Stimulated activated CD4-positive, alpha-beta T cell treated with anti-CD3 and anti-CD28 coated beads, Interleukin-12 subunit alpha, Interleukin-12 subunit beta, amount 100 ng/mL, for 24 hours (primary cell): Measurements from ENCODE around the gene RHBDD2.
"Not testable (repeated sequence)": the region's sequence is repeated elsewhere in the genome, so short reads cannot be mapped to it uniquely, and the experiment has no call there.

ENCODE experiments used
- DNase-seq, 2 experiments: peaks; one replicate each; pipeline ENCODE4 v3.0.0-alpha.2; 2020; ENCODE audit warnings: low read depth in 2 of 2

The RHBDD2 gene

DNA sequence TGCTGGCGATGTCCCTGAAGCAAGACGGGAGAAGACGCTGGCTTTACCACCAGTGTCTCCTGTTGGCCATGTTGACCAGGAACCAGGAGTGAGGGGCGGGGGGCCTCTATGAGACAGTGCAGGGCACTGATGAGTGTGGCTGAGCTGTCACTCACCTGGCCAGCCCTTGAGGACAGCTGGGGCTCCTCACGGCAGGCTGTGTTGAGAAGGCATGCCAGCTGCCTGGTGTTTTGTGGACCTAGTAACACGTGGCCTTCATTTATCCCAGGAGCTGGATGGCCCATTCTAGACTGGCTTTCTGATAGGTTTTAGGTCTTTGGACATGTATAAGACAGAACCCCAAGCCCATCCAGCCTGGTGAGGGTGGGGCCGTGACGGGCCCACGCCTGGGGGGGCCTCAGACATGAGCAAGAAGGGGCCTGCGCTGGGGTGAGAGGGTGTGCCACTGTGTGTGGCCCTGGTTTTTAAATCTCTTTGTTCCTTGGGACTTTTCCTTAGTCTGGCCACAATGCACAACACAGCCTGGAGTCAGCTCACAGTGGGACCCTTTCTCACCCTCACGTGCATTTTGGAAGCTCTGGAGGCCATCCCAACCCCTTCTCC lies 10.5 kb downstream of the RHBDD2 start:
- no peak for DNase-seq

DNA sequence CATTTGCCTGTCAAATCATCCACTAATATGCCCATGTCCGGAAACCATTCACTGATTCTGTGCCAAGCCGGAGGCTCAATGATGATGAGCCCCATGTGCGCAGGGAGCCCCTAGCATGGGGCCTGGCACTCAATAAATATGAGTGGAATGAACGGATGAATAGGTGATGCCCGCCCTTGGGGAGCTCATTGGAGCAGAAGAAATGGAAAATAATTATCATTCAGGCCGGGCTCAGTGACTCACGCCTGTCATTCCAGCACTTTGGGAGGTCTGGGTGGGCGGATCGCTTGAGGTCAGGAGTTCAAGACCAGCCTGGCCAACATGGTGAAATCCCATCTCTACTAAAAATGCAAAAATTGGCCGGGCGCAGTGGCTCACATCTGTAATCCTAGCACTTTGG lies 11.0 kb downstream of the RHBDD2 start:
- DNase-seq, result no peak

DNA sequence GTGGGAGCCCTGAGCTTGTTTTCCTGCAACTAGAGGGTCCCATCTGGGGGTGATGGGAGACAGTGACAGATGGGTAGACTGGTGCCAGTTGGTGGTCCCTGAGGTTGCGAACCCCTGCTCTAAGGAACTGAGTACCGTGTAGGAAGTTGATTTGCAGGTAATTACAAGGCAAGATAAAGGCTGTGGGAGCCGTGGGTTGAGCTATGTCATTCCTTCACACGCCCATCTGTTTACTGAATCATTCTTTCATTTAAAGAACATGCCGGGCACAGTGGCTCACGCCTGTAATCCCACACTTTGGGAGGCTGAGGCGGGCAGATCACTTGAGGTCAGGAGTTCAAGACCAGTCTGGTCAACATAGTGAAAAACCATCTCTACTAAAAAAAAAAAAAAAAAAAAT lies 12.4 kb downstream of the RHBDD2 start:
- DNase-seq, result not testable (repeated sequence)

DNA sequence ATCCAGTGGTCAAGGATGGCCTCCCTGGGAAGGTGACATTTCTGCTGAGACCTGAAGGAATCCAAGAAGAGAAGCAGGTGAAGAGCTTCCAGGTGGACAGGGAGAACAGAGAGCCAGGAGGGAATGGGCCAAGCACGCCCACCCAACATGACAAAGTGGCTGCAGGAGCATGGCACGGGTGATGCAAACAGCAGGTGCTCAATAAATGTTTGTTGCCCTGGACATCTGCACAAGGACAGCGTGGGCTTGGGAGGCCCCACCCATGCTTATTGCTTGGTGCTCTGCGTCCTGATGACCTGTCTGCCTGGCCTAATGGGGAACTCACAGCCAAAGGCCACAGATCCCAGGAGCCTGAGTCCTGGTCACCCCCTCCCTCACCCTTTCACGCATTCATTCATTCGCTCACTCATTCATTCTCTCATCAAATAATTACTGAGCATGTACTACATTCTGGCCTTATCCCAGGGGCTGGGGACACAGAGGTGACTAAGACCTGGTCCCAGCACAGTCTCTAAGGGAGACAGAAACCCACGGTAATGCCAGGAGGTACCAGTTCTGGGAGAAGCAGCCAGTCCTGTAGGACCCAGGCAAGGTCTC lies 13.1 kb downstream of the RHBDD2 start:
- DNase-seq, result no peak

DNA sequence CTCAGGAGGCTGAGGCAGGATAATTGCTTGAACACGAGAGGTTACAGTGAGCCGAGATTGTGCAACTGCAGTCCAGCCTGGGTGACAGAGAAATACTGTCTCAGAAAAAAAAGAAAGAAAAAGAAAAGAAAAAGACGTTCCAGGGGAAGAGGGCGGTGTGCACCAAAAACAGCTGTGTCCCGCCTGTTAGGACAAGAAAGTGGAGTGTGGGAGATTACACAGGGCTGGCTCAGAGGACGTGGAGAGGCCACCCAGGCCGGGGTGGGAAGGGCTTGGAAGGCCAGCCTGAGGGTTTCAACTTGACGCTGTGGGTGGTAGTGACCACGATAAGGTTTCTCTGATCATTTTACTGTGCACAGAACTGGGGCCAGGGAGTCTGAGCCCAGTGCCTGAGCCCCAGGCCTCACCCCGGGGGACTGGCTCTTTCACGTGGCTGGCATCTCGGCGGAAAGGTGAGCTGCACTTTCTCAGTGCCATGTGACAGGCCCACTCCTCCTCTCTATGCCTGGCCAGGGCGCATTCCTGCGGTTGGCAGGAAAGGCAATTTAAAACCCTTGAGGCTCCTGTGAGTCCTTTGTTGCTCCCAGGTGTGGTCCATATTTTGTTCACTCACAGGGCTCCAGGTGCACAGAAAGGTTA lies 13.9 kb downstream of the RHBDD2 start:
- DNase-seq, result no peak

DNA sequence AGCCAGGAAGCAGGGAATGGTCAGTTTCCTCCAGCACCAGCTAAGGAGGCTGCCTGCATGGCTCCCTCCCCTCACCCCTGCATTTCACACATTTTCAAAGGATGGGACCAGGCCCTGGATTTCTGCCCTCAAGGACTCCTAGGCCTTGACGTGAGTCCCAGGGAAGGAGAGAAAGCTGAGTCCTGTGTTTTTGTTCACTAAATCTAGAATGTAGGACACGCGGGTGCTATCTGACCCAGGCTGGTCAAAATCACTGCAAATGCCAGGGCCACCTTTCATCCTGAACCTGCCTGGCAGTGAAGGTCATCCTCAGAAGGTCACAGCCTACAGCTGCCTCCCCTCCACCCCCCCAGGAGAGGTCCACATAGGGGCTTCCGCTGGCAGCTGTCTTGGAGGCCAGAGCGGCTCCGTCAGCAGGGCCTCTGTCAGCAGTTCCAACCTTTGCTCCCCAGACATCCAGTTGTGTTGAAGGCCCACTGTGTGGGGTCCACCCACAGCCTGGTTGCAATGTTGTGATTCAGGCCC lies 18.0 kb downstream of the RHBDD2 start:
- no peak for DNase-seq

DNA sequence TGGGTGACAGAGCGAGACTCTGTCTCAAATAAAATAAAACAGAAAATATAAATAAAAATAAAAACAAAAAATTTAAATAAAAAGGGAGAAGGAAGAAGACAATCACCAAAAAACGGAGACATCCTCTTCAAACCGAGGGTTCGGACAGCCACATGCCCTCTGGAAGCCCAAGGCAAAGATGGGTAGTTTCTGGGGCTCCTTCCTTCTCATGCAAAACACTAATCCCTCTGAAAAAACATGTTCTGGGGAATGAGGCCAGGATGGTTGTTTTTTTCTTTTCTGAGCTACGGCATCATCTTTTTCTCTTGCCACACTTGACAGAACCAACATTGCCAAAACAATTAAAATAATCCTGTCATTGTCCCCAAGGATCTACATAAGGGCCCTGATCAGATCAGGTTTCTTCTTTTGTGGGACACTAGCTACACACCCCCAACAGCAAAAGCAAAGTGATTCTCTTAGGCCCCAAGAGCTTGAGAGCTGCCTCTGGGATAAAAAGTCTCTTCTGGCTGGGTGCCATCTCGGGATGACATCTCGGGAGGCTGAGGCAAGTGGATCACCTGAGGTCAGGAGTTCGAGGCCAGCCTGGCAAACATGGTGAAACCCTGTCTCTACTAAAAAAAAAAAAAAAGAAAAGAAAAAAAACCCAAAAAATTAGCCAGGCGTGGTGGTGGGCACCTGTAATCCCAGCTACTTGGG lies 21.9 kb downstream of the RHBDD2 start:
- DNase-seq, result no peak

DNA sequence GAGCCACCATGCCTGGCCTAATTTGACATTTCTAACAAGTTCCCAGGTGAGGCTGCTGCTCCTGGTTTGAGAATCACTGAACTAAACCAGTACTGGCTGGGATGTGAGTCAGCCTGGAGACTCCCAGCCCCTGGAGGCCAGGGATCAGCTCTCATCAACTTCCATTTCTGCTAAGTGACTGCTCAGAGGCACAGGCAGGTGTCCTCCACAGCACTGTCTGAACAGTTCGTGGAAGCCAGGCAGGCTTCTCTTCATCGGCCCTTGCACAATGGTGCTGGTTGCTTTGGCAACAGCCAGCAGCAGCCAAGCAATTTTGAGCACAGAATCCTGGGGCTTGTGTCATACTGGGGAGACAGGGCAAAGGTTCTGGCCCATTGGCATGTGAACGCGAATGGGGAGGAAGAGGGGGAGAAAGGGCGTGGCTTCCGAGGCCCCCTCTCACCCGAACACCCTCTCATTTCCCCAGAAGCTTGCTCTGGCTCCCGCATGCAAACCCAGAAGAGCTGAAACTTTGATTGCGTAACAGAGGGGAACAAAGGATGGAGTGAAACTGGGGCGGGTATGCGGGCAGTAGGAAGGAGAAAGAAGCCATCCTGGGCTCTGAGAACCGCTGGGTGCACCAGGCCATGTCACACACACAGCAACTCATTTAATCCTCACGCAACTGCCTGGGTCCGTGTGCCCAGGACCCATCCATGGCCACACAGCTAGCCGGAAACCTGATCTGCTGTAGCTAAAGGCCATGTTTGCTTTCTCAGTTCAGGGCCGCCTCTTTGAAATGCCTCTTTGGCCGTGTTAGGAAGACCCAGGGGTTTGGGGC lies 27.2 kb downstream of the RHBDD2 start:
- no peak for DNase-seq

DNA sequence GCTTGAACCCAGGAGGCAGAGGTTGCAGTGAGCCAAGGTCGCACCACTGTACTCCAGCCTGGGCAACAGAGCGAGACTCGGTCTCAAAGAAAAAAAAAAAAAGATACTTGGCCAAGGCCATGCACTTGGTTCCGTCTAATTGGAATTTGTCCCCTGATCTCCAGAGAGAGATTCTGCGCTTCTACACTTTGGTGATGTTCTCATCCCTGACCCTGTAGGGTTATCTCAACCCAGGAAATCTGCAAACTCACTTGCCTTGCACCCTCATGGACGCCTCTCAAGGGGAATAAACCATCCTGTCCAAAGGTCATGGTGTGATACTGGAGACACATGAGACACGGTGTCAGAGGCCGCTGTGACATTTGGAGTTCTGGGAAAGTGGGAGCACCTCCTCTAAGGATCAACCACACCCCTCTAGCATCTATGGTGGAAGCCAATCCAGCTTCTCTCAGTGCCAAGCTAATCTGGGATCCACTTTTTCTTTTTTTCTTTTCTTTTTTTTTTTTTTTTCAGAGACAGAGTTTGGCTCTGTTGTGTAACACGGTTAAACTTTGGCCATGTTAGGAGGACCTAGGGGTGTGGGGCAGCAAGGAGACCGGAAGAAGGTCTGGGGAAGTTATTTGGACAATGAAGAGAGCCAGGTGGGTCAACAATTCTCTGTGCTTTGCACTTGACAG lies 28.3 kb downstream of the RHBDD2 start:
- DNase-seq, result no peak

DNA sequence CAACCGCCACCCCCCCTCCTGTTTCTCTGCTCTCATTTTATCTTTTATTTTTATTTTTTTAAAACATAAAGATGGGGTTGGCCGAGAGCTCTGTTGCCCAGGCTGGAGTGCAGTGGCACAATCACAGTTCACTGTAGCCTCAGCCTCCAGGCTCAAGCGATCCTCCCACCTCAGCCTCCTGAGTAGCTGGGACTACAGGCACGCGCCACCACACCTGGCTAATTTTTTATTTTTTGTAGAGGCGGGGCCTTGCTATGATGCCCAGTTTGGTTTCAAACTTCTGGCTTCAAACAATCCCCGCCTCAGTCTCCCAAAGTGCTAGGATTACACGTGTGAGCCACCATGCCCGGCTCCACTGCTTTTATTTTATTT lies 28.8 kb downstream of the RHBDD2 start:
- not testable (repeated sequence) for DNase-seq

DNA sequence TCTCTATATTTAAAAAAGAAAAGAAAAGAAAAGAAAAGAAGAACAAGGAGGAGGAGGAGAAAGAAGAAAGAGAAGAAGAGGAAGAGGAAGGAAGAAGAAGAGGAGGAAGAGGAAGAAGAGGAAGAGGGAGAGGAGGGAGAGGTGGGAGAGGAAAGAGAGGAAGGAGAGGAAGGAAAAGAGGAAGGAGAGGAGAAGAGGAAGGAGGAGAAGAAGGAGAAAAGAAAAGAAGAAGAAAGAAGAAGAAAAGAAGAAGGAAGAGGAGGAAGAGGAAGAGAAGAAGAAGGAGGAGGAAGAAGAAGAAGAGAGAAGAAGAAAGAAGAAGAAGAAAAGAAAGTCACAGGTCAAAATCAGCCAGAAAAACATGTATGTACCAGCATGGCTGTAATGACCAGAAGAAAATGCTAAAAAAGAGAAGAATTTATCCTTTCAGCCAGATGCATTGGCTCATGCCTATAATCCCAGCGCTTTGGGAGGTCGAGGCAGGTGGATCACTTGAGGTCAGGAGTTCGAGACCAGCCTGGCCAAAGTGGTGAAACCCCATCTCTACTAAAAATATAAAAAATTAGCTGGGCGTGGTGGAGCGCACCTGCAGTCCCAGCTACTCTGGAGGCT lies 30.8 kb downstream of the RHBDD2 start:
- DNase-seq, result no peak

DNA sequence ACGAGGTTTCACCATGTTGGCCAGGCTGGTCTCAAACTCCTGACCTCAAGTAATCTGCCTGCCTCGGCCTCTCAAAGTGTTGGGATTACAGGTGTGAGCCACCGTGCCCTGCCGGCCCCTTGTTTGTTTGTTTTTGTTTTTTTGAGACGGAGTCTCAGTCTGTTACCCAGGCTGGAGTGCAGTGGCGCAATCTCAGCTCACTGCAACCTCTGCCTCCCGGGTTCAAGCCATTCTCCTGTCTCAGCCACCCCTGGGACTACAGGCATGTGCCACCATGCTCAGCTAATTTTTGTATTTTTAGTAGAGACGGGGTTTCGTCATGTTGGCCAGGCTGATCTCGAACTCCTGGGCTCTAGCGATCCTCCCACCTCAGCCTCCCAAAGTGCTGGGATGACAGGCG lies 32.4 kb downstream of the RHBDD2 start:
- not testable (repeated sequence) for DNase-seq

DNA sequence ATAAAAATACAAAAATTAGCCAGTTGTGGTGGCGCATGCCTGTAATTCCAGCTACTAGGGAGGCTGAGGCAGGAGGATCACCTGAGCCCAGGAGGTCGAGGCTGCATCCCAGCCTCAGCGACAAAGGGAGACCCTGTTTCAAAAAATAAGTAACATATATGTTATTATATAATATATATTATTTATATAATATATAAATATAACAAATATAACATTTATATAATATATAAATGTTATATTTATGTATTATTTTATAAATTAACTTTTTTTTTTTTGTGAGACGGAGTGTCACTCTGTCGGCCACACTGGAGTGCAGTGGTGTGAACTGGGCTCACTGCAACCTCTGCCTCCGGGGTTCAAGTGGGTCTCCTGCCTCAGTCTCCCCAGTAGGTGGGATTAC lies 34.6 kb downstream of the RHBDD2 start:
- DNase-seq, result no peak

DNA sequence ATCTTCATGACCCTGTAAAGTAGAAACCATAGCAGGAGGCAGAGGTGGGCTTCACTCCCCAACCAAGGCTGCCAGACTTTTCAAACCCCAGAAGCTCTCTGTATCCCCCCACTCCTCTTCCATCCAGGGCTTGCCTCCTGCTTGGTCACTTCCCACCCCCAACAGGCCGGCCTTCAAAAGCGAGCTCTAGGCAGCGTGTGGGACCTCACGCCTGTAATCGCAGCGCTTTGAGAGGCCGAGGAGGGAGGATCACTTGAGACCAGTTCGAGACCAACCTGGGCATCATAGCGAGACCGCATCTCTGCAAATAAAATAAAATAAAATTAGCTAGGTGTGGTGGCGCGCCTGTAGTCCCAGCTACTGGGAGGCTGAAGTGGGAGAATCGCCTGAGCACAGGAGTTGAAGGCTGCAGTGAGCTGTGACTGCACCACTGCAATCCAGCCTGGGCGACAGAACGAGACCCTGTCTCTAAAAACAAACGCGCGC lies 35.4 kb downstream of the RHBDD2 start:
- DNase-seq, result no peak

DNA sequence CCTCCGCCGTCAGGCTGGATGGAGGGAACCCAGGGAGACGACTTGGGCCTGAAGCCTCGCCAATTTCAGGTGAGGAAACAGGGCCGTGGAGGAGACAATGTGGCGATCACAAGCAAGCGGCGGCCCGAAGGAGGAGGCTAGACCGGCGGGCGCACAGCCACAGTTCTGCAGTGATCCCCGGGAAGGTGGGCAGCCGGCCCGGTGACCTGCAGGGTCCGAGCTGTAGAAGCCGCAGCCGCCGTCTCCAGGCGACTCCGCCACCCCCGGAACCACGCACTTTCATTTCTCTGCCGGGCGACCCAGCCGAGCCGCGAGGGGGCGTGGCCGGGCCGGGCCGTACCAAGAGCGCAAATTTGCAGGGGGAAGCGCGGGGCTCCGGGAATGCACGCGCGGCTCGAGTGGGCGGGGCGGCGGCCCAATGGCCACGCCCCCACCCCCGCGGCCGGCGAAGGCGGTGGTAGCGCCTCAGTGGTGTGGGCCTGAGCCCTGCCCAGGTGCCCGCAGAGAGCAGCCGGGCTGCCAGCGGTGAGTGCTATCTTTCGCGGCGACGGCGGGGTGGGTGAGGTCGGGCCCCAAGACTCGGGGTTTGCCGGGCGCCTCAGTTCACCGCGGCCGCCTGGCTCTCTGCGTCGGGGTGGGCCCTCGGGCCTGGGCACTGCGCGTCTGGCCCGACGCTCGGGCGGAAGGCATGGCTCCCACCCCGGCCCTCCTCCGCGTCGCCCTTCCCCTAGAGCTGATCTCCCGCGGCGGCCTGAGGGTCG lies 36.0 kb downstream of the RHBDD2 start, which contains the start of gene POR:
TSS of gene POR (plus strand) at position 501 of the 761 bp plus-strand sequence. CDS start 38,847 bp downstream, outside the sequence.
- peak; percentile 93 to 94 for DNase-seq

DNA sequence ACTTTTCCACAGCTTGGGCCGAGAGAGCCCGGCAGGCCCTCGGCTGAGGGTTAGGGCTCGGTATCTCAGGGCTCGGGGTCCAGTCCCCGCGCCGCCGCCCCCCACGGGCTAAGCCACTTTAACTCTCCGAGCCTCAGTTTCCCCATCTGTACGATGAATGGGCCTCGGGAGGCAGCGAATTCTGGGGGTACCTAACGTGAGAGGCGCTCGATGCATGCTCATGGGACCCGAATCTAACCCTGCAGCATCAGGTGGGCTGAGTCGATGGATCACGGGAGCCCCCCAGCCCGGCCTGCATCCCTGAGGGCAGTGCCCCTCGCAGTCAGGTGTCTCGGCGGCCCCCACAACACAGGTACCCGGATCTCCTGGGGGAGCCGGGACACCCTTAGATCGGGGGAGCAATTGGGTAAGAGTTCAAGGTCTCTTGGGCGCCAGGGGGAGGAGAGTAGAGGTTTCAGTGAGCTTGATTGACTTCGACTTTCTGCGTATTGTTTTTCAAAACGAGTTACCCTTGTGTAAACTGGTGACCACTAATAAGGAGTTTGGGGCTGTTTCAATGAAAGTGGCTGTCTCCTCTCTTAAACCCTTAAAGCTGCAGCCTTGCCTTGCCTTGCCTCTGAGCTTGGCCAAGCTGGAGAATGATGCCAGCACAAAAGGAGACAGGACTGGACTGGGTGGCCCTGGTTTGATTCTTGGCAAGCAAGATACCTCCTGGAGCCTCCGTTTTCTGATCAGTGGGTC lies 36.8 kb downstream of the RHBDD2 start:
- peak in 1 of 2 experiments; percentile 5 for DNase-seq

DNA sequence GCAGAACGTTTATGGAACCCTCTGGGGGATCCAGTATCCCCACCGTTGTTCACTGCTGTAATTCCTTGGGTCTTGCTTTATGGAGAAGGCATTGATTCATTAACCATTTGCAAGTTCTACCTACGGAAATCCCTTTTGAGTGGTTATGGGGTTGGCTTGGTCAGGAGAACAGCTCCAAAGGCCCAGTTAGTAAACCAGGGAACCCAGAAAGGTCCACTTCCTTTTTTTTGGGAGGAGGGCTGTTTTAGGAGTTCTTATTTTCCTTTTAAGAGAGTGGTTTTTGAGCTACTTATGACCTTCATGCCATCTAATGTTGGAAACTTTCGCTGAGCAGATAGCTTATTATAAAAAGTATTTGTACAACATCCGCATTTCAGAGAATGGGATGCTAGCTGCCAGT lies 37.4 kb downstream of the RHBDD2 start:
- no peak for DNase-seq

DNA sequence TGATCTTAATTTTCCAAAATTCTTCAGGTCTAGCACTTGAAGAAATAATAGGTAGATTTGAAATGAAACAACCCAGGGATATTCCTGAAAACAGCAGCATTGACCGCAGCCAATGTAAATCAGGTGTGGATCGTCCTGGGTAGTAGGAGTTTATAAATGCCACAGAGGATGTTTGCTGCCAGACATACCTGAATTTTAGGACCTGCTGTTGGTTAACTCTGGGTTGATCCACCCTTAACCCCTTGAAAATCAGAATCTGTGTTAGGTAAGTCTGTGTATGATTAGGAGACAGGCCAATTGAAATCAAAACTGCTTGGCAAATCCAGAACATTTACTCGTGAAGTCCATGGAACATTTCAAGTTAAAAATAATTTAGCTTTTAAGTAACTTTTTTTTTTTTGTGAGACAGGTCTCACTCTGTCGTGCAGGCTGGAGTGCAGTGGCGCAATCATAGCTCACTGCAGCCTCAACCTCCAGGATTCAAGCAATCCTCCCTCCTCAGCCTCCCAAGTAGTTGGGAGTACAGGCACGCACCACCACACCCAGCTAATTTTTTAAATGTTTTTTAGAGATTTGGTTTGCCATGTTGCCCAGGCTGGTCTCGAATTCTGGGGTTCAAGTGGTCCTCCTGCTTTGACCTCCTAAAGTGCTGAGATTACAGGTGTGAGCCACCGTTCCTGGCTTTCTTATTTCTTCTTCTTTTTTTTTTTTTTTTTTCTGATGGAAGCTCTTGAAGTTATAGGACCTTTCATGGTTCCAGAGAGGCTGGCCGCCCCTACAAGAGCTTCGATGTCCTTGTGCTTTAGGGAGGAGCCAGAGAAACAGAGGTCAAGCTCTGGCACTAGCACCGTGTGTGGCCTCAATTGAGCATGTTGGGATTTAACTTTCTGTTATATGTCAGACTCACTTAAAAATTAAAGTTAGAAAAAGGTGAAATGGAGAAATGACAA lies 38.1 kb downstream of the RHBDD2 start:
- no peak for DNase-seq
